A673 (cell line): Measurements from ENCODE around the gene TRPV4.

Experiments used
- CTCF ChIP-seq: fragments of 300-800, 200-600 bp; sonication (generic); conservative IDR thresholded peaks from 2 replicates; pipeline ENCODE4 v1.5.1; 2017; ENCODE audit warnings: low read depth, mild to moderate bottlenecking, antibody characterized with exemption, low read length, moderate library complexity, mixed read lengths
- EZH2 ChIP-seq: fragments of 200-600 bp; sonication (generic); IDR thresholded peaks from 2 replicates; pipeline ENCODE4 v1.6.1; 2017; ENCODE audit warnings: borderline replicate concordance, low read depth, mild to moderate bottlenecking, mixed read lengths, antibody characterized with exemption, low read length; ENCODE audit not compliant: poor library complexity, severe bottlenecking

GRCh38 chr12:109830267-109830666 lies 2.9 kb downstream of the TRPV4 start:
- TF ChIP-seq CTCF = no peak
- TF ChIP-seq EZH2 = no peak
